Epithelial cell of prostate (primary cell): Measurements from ENCODE around the gene WDR82.
A peak's percentile ranks its signal among the peaks of the same experiment; 100 is the strongest.

Experiments
- DNase-seq: peaks from one replicate; pipeline ENCODE4 v3.0.0-alpha.2; 2011; ENCODE audit warnings: low read depth, low spot score
- H3K27ac ChIP-seq: fragments of 450-650 bp; 2 replicates; pipeline ENCODE4 v1.5.1; 2017; ENCODE audit warnings: mild to moderate bottlenecking

The WDR82 gene

DNA sequence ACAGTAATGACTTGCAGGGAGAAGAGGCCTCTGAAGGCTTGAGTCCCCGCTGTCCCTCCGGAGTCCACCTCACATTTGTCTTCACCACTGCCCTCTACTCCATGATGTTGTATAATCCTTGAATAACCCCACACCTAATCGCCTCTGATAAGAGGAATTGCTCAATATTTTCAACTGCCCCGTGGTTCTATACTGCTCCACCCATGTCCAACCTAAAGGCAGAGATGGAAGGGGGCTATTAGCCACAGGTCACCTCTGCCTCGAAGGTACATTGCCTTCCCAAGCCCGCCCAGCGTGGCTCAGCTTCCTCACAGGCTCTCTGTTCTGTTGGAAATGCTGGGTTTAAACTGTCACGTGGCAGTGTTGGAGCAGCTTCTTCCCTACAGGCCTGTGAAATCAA lies 65.4 kb downstream of the WDR82 start:
- no peak overlapping the region for H3K27ac ChIP-seq
- DNase-seq = no peak

DNA sequence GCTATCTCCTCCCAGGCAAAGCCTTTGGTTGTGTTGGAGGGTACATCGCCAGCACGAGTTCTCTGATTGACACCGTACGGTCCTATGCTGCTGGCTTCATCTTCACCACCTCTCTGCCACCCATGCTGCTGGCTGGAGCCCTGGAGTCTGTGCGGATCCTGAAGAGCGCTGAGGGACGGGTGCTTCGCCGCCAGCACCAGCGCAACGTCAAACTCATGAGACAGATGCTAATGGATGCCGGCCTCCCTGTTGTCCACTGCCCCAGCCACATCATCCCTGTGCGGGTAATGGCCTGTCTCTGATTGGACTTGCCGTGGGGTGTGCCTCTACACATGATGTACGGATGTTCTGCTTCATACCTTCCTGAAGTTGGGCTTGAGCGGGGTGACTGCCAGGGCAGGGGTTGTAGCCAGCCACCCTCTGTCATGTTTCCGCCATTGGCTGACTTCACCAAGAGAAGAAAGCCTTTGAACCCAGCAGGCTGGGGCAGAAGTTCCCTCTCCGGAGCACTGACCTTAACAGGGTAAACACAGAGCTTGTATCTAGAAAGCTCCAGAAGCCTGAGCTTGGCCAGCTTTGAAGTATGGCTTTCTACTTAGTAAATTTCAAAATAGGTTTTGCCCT lies 67.1 kb downstream of the WDR82 start:
- no peak for DNase-seq
- no peak overlapping the region for H3K27ac ChIP-seq

DNA sequence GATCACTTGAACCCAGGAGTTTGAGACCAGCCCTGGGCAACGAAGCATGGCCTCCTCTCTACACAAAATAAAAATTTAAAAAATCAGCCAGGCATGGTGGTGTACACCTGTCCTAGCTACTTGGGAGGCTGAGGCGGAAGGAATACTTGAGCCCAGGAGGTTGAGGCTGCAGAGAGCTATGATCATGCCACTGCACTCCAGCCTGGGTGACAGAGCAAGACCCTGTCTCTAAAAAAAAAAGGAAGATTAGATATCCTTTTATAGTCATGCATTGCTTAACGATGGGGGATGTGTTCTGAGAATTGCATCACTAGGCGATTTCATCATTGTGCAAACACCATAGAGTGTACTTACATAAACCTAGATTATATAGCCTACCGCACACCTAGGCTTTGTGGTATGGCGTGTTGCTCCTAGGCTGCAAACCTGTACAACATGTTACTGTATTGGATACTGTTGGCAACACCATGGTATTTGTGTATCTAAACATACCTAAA lies 67.9 kb downstream of the WDR82 start:
- no peak overlapping the region for H3K27ac ChIP-seq
- peak; percentile 64 for DNase-seq

DNA sequence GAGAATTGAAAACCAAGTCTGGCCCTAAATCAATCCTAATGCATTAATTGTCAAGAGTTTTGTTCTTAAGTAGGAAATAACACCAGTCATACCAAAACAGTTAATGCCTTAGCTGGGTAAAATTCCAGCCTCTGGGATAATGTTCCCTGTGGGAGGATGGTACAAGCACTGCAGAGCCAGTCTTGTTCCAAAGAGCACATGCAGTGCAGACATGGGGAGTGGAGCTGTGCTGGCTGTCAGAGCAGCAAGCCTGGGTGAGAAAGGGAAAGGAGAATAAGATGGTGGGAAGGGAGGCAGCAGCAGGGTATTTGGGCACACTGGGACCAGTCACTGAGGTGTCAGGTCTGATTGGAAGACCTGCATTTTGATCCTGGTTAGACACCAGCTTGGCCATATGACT lies 68.4 kb downstream of the WDR82 start:
- no peak overlapping the region for H3K27ac ChIP-seq
- DNase-seq = no peak

DNA sequence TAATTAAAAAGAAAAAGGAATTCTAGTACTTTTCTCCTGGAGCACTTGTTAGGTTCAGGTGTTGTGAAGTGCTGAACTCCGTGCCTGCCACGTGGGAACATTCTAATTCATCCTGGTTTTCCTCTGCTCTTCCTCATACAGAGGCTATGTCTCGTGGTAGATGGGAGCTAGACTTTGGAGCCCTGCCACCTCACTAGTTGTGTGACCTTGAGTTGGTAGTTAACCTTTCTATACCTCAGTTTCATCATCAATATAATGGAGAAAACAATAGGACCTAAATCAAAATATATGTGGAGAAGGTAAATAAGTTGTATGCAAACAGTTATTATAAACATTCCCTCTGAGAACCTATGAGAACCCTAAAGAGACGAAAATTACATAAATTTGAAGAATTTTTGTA lies 69.9 kb downstream of the WDR82 start:
- H3K27ac ChIP-seq = no peak overlapping the region
- DNase-seq = no peak

DNA sequence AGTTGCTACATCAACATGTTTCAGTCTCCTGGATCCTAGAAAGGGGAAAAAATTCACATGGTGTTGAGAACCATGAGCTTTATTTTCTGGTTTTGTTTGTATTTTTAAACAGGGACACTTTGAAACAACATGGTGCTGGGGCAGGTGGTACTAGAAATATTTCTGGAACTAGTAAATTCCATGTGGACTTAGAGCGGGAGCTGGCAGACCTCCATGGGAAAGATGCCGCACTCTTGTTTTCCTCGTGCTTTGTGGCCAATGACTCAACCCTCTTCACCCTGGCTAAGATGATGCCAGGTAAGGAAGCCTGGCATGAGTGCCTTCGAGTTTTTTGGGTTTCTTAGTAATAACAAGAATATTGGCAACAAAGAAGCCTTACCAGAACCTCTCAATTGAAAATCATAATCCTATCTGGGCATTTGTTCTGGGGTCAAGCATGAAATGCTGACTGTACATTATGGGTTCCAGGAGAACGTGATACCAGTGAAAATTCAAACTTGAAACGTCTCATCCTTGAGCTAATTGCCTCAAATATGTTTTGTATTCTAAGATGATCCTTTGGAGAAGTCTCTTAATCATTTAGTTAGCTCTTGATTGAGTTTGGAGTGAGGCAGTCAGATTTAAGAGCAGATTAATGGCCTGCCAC lies 72.6 kb downstream of the WDR82 start:
- no peak for DNase-seq
- H3K27ac ChIP-seq = peak overlapping the region; percentile 72
